Fibroblast of pulmonary artery (primary cell): ENCODE results near the gene EIPR1.

Experiments
- DNase-seq: peaks from one replicate; pipeline ENCODE4 v3.0.0-alpha.2; 2010; ENCODE audit warnings: low read depth
- H3K4me3 ChIP-seq: replicated peaks from 2 replicates; pipeline ENCODE4 v1.5.1; 2011; ENCODE audit warnings: low read depth, mild to moderate bottlenecking, control low read depth, low read length, moderate library complexity
- TF ChIP-seq, protein P1 (sequence below): IDR thresholded peaks from 2 replicates; pipeline ENCODE4 v1.5.1; 2011; ENCODE audit warnings: mild to moderate bottlenecking, control low read depth, low read length, inconsistent platforms; ENCODE audit errors: missing control alignments

Gene EIPR1

DNA sequence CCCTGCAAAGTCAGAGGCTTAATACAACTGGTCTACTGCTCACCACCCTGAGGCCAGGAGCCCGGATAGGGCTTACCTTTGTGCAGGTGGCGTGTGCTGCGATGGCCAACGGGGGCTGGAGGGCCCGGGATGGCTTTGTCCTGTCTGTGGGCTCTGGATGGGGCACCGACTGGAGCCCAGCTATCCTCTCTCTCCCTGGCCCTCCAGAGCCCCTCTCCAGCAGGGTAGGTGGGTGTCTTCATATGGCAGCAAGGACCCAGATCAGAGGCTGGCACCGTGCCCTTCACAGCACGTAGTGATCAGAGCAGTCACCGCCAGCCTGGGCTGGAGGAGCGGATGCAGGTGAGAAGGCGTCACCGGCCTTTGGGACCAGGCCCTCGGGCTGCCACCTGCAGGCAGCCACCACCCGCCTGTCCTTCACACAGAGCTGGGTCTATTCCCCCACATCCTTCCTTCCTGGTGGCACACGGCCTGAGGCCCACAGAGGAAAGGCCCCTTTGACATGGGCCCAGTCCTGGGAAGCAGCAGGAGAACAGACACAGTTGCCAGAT lies 232.1 kb downstream of the EIPR1 start:
- TF ChIP-seq, protein P1, sequence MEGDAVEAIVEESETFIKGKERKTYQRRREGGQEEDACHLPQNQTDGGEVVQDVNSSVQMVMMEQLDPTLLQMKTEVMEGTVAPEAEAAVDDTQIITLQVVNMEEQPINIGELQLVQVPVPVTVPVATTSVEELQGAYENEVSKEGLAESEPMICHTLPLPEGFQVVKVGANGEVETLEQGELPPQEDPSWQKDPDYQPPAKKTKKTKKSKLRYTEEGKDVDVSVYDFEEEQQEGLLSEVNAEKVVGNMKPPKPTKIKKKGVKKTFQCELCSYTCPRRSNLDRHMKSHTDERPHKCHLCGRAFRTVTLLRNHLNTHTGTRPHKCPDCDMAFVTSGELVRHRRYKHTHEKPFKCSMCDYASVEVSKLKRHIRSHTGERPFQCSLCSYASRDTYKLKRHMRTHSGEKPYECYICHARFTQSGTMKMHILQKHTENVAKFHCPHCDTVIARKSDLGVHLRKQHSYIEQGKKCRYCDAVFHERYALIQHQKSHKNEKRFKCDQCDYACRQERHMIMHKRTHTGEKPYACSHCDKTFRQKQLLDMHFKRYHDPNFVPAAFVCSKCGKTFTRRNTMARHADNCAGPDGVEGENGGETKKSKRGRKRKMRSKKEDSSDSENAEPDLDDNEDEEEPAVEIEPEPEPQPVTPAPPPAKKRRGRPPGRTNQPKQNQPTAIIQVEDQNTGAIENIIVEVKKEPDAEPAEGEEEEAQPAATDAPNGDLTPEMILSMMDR = no peak

DNA sequence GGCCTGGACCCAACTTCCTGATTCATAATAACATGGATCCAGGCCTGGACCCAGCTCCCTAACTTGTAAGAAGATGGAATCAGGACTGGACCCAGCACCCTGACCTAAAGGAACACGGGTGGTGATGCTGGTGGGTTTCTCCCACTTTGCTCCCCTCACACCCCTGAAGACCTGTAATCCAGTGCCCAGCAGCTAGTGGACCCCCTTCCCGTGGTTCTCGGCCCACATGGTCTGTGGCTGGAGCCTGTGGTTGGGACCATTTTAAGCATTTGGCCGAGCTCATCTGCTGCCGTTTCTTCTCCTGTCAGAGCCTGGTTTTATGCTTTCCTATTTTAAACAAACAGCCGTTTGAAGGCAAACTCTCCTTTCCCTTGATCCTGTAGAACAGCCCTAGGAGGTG lies 232.8 kb downstream of the EIPR1 start:
- no peak overlapping the region for H3K4me3 ChIP-seq
- DNase-seq = no peak
- TF ChIP-seq, protein P1 = no peak

More for the DNA sequence above, 232.1 kb downstream of the EIPR1 start:
- DNase-seq = no peak
- no peak overlapping the region for H3K4me3 ChIP-seq

DNA sequence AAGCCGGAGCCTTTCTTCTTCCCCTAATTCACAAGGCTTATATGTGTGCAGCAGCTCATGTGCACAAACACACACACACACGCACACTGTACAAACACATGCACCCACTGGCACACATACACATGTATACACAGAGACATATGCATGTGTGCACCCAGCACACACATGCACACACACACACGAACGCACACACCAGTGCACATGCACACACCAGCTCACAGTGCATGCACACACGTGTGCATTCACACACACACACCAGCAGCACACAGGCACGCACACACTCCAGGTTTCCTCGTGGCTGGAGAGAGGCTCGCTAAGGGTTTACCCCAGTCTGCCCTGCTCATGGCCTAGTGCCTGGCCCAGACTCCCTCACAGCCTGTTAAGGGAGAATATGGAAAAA lies 234.0 kb downstream of the EIPR1 start:
- H3K4me3 ChIP-seq = no peak overlapping the region
- TF ChIP-seq, protein P1 = no peak
- DNase-seq = no peak

DNA sequence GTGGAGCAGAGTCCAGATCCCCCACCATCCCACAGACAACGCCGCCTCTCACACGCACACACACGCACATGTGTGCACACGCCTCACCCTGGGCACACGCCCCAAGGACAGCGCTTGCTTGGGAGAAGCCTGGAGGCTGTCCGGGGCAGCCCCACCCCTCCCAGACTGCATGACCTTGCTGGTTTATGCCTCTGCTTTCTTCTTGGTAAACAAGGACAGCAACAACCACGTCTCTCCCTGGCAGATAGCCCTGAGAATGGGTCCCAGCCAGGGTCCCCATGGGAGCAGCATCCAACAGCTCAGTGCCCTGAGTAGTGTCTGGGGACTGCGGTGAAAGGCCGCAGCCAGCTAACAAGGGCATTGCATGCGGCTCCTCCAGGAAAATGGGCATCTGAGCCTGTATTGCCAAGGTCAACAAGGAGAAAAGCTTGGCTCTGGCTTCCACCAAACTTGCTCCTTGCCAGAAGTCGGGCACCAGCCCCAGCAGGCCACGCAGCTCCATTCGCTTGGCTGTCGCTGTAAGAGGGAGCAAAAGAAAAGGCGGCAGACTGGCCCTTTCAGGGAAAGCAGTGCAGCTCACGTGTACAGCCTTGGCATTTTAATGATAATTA lies 234.6 kb downstream of the EIPR1 start:
- TF ChIP-seq, protein P1 = no peak
- H3K4me3 ChIP-seq = no peak overlapping the region
- DNase-seq = no peak

DNA sequence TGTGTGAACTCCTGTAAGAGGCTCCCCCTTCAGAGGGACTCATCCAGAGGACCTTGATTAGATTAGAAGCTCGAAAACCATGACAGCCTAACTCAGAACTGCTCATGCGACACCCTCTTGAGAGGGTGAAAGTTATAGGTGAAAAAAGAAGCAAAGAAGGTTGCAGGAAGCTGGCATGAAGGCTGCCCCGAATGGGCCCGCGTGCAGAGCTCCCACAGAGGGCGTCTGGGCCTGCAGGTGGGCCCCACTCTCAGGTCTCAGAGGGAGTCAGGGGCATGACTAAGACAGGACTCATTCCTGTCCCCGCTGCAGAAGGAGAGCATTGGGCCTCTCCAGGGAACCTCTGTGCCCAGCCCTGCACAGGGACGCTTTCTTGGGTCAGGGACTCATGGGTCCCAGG lies 235.4 kb downstream of the EIPR1 start:
- TF ChIP-seq, protein P1 = no peak
- DNase-seq = no peak

DNA sequence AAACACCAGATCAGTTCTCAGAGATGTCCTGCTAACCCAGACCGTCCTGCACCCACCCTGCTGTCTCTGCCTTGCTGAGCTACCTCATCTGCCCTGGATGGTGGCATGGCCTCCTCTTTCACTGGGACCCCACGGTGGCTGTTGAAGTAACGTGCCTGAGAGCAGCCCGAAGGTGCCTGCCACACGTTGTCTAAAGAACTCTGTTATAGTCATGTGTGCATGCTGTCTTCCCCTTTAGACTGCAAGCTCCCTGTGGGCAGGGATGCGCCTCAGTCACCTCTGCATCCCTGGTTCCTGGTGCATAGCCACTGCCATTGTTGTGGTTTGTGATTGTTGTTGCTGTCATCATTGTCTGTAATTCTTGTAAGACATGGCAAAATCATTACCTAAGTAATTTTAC lies 235.9 kb downstream of the EIPR1 start:
- TF ChIP-seq, protein P1 = no peak
- no peak for DNase-seq
- no peak overlapping the region for H3K4me3 ChIP-seq

More for the DNA sequence above, 235.4 kb downstream of the EIPR1 start:
- no peak overlapping the region for H3K4me3 ChIP-seq

DNA sequence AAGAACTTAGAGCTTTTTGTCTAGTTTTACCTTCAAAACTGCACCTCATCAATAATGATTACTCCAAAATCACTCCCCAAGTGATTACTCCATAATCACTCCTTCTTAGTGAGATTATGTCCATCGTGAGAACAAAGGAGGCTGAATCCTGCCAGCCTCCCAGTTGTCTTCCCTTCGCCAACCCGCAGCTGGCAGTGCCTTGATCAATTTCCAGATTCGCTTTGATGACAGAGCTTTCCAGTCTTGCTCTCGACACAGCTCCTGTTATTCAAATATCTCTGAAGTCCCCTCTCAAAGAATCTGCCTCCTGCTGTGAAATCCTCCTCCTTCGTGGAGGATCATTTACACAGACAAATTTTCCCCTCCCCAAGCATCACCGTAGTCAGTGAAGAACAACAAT lies 237.7 kb downstream of the EIPR1 start:
- TF ChIP-seq, protein P1 = no peak
- DNase-seq = no peak
- H3K4me3 ChIP-seq = no peak overlapping the region
